GM23248 (cell line): ENCODE results near the gene FKBP5. TPM values are rescaled to one million over a fixed set of nuclear protein-coding genes. Genes with fewer than 3 reads are reported as not detected.

Source experiments
- DNase-seq: peaks from one replicate; pipeline ENCODE4 v3.0.0-alpha.2; 2015
- H2AFZ ChIP-seq: fragments of 200-600 bp; sonication (generic); 2 replicates; pipeline ENCODE4 v1.6.1; 2016; ENCODE audit warnings: antibody characterized with exemption
- H3F3A ChIP-seq: fragments of 200-600 bp; sonication (generic); 2 replicates; pipeline ENCODE4 v1.6.1; 2016; ENCODE audit warnings: mild to moderate bottlenecking, antibody characterized with exemption, mixed run types; ENCODE audit not compliant: insufficient read depth
- H3K27ac ChIP-seq: fragments of 200-600 bp; sonication (generic); 2 replicates; pipeline ENCODE4 v1.5.1; 2016; ENCODE audit warnings: mild to moderate bottlenecking
- H3K27me3 ChIP-seq: fragments of 200-600 bp; sonication (generic); replicated peaks from 2 replicates; pipeline ENCODE4 v1.6.1; 2016; ENCODE audit warnings: mild to moderate bottlenecking; ENCODE audit not compliant: insufficient read depth
- H3K36me3 ChIP-seq: fragments of 200-600 bp; sonication (generic); 2 replicates; pipeline ENCODE4 v1.6.1; 2016; ENCODE audit warnings: low read depth, mild to moderate bottlenecking
- H3K4me1 ChIP-seq: fragments of 200-600 bp; sonication (generic); 2 replicates; pipeline ENCODE4 v1.6.1; 2016; ENCODE audit warnings: mild to moderate bottlenecking; ENCODE audit not compliant: insufficient read depth
- H3K4me2 ChIP-seq: fragments of 200-600 bp; sonication (generic); one replicate; pipeline ENCODE4 v1.6.1; 2016; ENCODE audit warnings: mild to moderate bottlenecking; ENCODE audit not compliant: unreplicated experiment
- H3K4me3 ChIP-seq: fragments of 200-600 bp; sonication (generic); 2 replicates; pipeline ENCODE4 v1.5.1; 2016; ENCODE audit warnings: mild to moderate bottlenecking
- H3K79me2 ChIP-seq: fragments of 200-600 bp; sonication (generic); 2 replicates; pipeline ENCODE4 v1.6.1; 2016; ENCODE audit warnings: mild to moderate bottlenecking; ENCODE audit not compliant: insufficient read depth
- H3K9ac ChIP-seq: fragments of 200-600 bp; sonication (generic); 2 replicates; pipeline ENCODE4 v1.6.1; 2016; ENCODE audit warnings: mild to moderate bottlenecking
- H3K9me2 ChIP-seq: fragments of 200-600 bp; sonication (generic); 2 replicates; pipeline ENCODE4 v1.6.1; 2016; ENCODE audit warnings: mixed run types, mild to moderate bottlenecking, moderate library complexity; ENCODE audit not compliant: insufficient read depth
- H3K9me3 ChIP-seq: fragments of 200-600 bp; sonication (generic); one replicate; pipeline ENCODE4 v1.6.1; 2017; ENCODE audit warnings: low read depth
- H4K20me1 ChIP-seq: fragments of 200-600 bp; sonication (generic); 2 replicates; pipeline ENCODE4 v1.6.0; 2016; ENCODE audit not compliant: insufficient read depth
- EZH2 ChIP-seq: fragments of 200-600 bp; sonication (generic); IDR thresholded peaks from 2 replicates; pipeline ENCODE4 v1.6.1; 2018; ENCODE audit warnings: antibody characterized with exemption, mild to moderate bottlenecking; ENCODE audit not compliant: insufficient read depth, poor library complexity, severe bottlenecking
- EZH2phosphoT487 ChIP-seq: fragments of 200-600 bp; sonication (generic); IDR thresholded peaks from 2 replicates; pipeline ENCODE4 v1.6.1; 2018; ENCODE audit warnings: antibody characterized with exemption, moderate library complexity, mild to moderate bottlenecking, low read depth; ENCODE audit not compliant: insufficient read depth
- WGBS, 2 experiments: methylation state at CpG; one replicate each; pipeline ENCODE4 v1.1.6; 2015 to 2017; ENCODE audit warnings: low lambda C conversion rate in 2 of 2, low coverage in 1 of 2; ENCODE audit errors: missing lambda C conversion rate in 2 of 2; 5-methylcytosine and 5-hydroxymethylcytosine counted together
- in situ Hi-C: fragments of 300-500 bp; cut with MboI; formaldehyde crosslinking; loops from 2 replicates; pipeline ENCODE4 v1.15.0; 2020
- polyA plus RNA-seq: library from polyadenylated mRNA; unstranded; fragments of >200 nt; fragmentation: Nextera tagmentation; extraction: Ambion mirVana; gene quantifications from 2 replicates; pipeline ENCODE4 v1.2.1, GENCODE V29; 2016
- total RNA-seq: library from RNA; depleted of rRNA; stranded (reverse); fragments of >200 nt; shearing (Covaris generic); gene quantifications from 2 replicates; pipeline ENCODE4 v1.2.3, GENCODE V29; 2014

Gene FKBP5
- total and polyA plus RNA-seq, 2 experiments from 2014 or later: 3.6 to 6.3 TPM

GRCh38 chr6:35589904-35590303 lies 98.8 kb downstream of the FKBP5 start:
- Histone ChIP-seq H3K9ac (no peak overlapping the region), H3K79me2 (no peaks in the 10 kb centered on the region), H3K27ac (no peak overlapping the region), H3K9me3 (no peaks in the 10 kb centered on the region), H4K20me1 (no peaks in the 10 kb centered on the region), H3F3A (peaks cover 15% of the 10 kb centered on the region), H3K4me3 (no peak overlapping the region), H3K4me1 (peaks cover 26% of the 10 kb centered on the region), H3K4me2 (no peak overlapping the region), H3K9me2 (no peaks in the 10 kb centered on the region), H2AFZ (no peak overlapping the region), H3K36me3 (no peaks in the 10 kb centered on the region), H3K27me3 (no peaks in the 10 kb centered on the region)
- WGBS, 2 experiments: 95 to 100% methylated on average over 3 of the region's 3 CpGs
- DNase-seq: no peak
- in situ Hi-C loops: no loop called here
- no peak for TF ChIP-seq EZH2
- no peak for TF ChIP-seq EZH2phosphoT487

GRCh38 chr6:35589201-35589739 lies 99.4 kb downstream of the FKBP5 start:
- H3K4me2 ChIP-seq: no peak overlapping the region
- no peaks in the 10 kb centered on the region for H3K9me2 ChIP-seq
- no peak for DNase-seq
- no peak overlapping the region for H2AFZ ChIP-seq
- TF ChIP-seq EZH2phosphoT487: no peak
- no peak for TF ChIP-seq EZH2
- no peaks in the 10 kb centered on the region for H4K20me1 ChIP-seq
- no peak overlapping the region for H3K9ac ChIP-seq
- peaks cover 27% of the 10 kb centered on the region for H3K4me1 ChIP-seq
- H3K79me2 ChIP-seq: no peaks in the 10 kb centered on the region
- no peak overlapping the region for H3K4me3 ChIP-seq
- H3F3A ChIP-seq: peaks cover 15% of the 10 kb centered on the region
- H3K36me3 ChIP-seq: no peaks in the 10 kb centered on the region
- WGBS, 2 experiments: 99% methylated on average over 8 of the region's 8 CpGs
- in situ Hi-C loops: no loop called here
- H3K9me3 ChIP-seq: no peaks in the 10 kb centered on the region
- no peak overlapping the region for H3K27ac ChIP-seq
- no peaks in the 10 kb centered on the region for H3K27me3 ChIP-seq

- no peaks in the 10 kb centered on the region for H3K79me2 ChIP-seq
- no peaks in the 10 kb centered on the region for H3K27me3 ChIP-seq
- no peaks in the 10 kb centered on the region for H3K9me3 ChIP-seq
- peaks cover 27% of the 10 kb centered on the region for H3K4me1 ChIP-seq
- peaks cover 15% of the 10 kb centered on the region for H3F3A ChIP-seq
- H3K4me2 ChIP-seq: peak overlapping the region; percentile 2
- H3K27ac ChIP-seq: peak overlapping the region; percentile 8; the same call in 1 of the 2 replicates
- no peak overlapping the region for H3K9ac ChIP-seq
- DNase-seq: peak; percentile 19
- no peaks in the 10 kb centered on the region for H4K20me1 ChIP-seq
- 77 to 88% methylated on average over 2 of the region's 2 CpGs for WGBS, 2 experiments
- H3K4me3 ChIP-seq: no peak overlapping the region
- TF ChIP-seq EZH2phosphoT487 (no peak), EZH2 (no peak)
- no peaks in the 10 kb centered on the region for H3K36me3 ChIP-seq
- in situ Hi-C loops: no loop called here
- peak overlapping the region; percentile 17; the same call in 1 of the 2 replicates for H2AFZ ChIP-seq
- no peaks in the 10 kb centered on the region for H3K9me2 ChIP-seq
These were observed 101.5 kb downstream of the FKBP5 start for GRCh38 chr6:35587167-35587566.

GRCh38 chr6:35586542-35586941 lies 102.2 kb downstream of the FKBP5 start:
- in situ Hi-C loops: no loop called here
- Histone ChIP-seq H3K79me2 (no peaks in the 10 kb centered on the region), H3K9me2 (no peaks in the 10 kb centered on the region), H2AFZ (peak overlapping the region; percentile 17; the same call in 1 of the 2 replicates), H4K20me1 (no peaks in the 10 kb centered on the region), H3K4me3 (peak overlapping the region; percentile 27; the same call in 1 of the 2 replicates), H3K4me1 (peaks cover 27% of the 10 kb centered on the region), H3K36me3 (no peaks in the 10 kb centered on the region), H3K9ac (no peak overlapping the region), H3F3A (peaks cover 15% of the 10 kb centered on the region), H3K27me3 (no peaks in the 10 kb centered on the region), H3K27ac (peak overlapping the region; percentile 8), H3K4me2 (peak overlapping the region; percentile 2), H3K9me3 (no peaks in the 10 kb centered on the region)
- no peak for TF ChIP-seq EZH2phosphoT487
- no peak for TF ChIP-seq EZH2
- peak; percentile 57 for DNase-seq

- H3K36me3 ChIP-seq: no peaks in the 10 kb centered on the region
- no peaks in the 10 kb centered on the region for H3K9me2 ChIP-seq
- peak; percentile 31 for DNase-seq
- H4K20me1 ChIP-seq: no peaks in the 10 kb centered on the region
- H2AFZ ChIP-seq: no peak overlapping the region
- H3K9ac ChIP-seq: no peak overlapping the region
- no peaks in the 10 kb centered on the region for H3K9me3 ChIP-seq
- TF ChIP-seq EZH2: no peak
- TF ChIP-seq EZH2phosphoT487: no peak
- in situ Hi-C loops: no loop called here
- H3K27ac ChIP-seq: peak overlapping the region; percentile 8
- peaks cover 15% of the 10 kb centered on the region for H3F3A ChIP-seq
- H3K27me3 ChIP-seq: no peaks in the 10 kb centered on the region
- H3K4me3 ChIP-seq: no peak overlapping the region
- peaks cover 27% of the 10 kb centered on the region for H3K4me1 ChIP-seq
- H3K79me2 ChIP-seq: no peaks in the 10 kb centered on the region
- H3K4me2 ChIP-seq: peak overlapping the region; percentile 2
These were observed 103.1 kb downstream of the FKBP5 start for GRCh38 chr6:35585658-35586057.
